H54 (cell line): ENCODE data around the gene PRDM11.

Experiments
- DNase-seq: peaks from one replicate; pipeline ENCODE4 v3.0.0; 2011; ENCODE audit warnings: low spot score, mixed read lengths; ENCODE audit not compliant: insufficient read length
- FAIRE-seq: peaks from 3 replicates; lab custom pipeline; 2011; peaks lifted over from hg19 to GRCh38; lab: Jason Lieb, UNC
- POLR2A ChIP-seq: IDR thresholded peaks from 2 replicates; pipeline ENCODE4 v1.6.1; 2011; ENCODE audit warnings: low read depth, mild to moderate bottlenecking, low read length

Gene PRDM11

GRCh38 chr11:45157247-45158209 lies 11.1 kb downstream of the PRDM11 start:
- no peak for DNase-seq
- FAIRE-seq: no peak
- no peak for TF ChIP-seq POLR2A

- no peak for DNase-seq
- no peak for TF ChIP-seq POLR2A
- FAIRE-seq: no peak
Observed at GRCh38 chr11:45158210-45158731, 11.8 kb downstream of the PRDM11 start.

GRCh38 chr11:45158891-45159605 lies 12.6 kb downstream of the PRDM11 start:
- no peak for TF ChIP-seq POLR2A
- FAIRE-seq: no peak

GRCh38 chr11:45159781-45160365 lies 13.4 kb downstream of the PRDM11 start:
- DNase-seq (no peak), FAIRE-seq (no peak)
- TF ChIP-seq POLR2A: no peak

More at GRCh38 chr11:45158891-45159605, 12.6 kb downstream of the PRDM11 start:
- DNase-seq: no peak

GRCh38 chr11:45161252-45162063 lies 15.0 kb downstream of the PRDM11 start:
- DNase-seq (no peak), FAIRE-seq (no peak)
- no peak for TF ChIP-seq POLR2A

- DNase-seq (no peak), FAIRE-seq (no peak)
- no peak for TF ChIP-seq POLR2A
Observed at GRCh38 chr11:45162064-45162375, 15.6 kb downstream of the PRDM11 start.

GRCh38 chr11:45162916-45163879 lies 16.8 kb downstream of the PRDM11 start:
- no peak for TF ChIP-seq POLR2A
- no peak for FAIRE-seq

GRCh38 chr11:45163956-45164575 lies 17.6 kb downstream of the PRDM11 start:
- no peak for FAIRE-seq
- no peak for TF ChIP-seq POLR2A

More at GRCh38 chr11:45162916-45163879, 16.8 kb downstream of the PRDM11 start:
- DNase-seq: no peak

GRCh38 chr11:45165386-45165785 lies 18.9 kb downstream of the PRDM11 start:
- TF ChIP-seq POLR2A: no peak
- FAIRE-seq: no peak

More at GRCh38 chr11:45163956-45164575, 17.6 kb downstream of the PRDM11 start:
- no peak for DNase-seq

GRCh38 chr11:45165806-45166603 lies 19.6 kb downstream of the PRDM11 start:
- FAIRE-seq (no peak), DNase-seq (no peak)
- TF ChIP-seq POLR2A: no peak

More at GRCh38 chr11:45165386-45165785, 18.9 kb downstream of the PRDM11 start:
- DNase-seq: no peak

GRCh38 chr11:45166604-45166897 lies 20.1 kb downstream of the PRDM11 start:
- no peak for TF ChIP-seq POLR2A
- DNase-seq (no peak), FAIRE-seq (no peak)
